ENCODE measurements around the gene SLC39A2.
"Not testable (repeated sequence)": the region's sequence is repeated elsewhere in the genome, so short reads cannot be mapped to it uniquely, and the experiment has no call there.

SLC39A2 gene

GRCh38 chr14:20982646-20983369, 16.3 kb upstream of the SLC39A2 start:
- no peak overlapping the region for H3K4me2 ChIP-seq

GRCh38 chr14:20985650-20986049, 13.4 kb upstream of the SLC39A2 start:
- not testable (repeated sequence) for H3K36me3 ChIP-seq (ENCODE audit: insufficient read depth); H3K27me3 ChIP-seq (ENCODE audit: insufficient read depth, low read depth); H3K27ac ChIP-seq; H3K9ac ChIP-seq; H3K79me2 ChIP-seq (ENCODE audit: insufficient read depth, low read depth); H3K4me3 ChIP-seq (IDR thresholded peaks at IDR 0.05; ENCODE audit: insufficient read depth, low read depth, low read length); H3K4me1 ChIP-seq (ENCODE audit: low read depth, poor library complexity, severe bottlenecking); H2AFZ ChIP-seq (ENCODE audit: low read depth); H4K20me1 ChIP-seq (ENCODE audit: insufficient read depth); H3K4me2 ChIP-seq

More at GRCh38 chr14:20982646-20983369, 16.3 kb upstream of the SLC39A2 start:
- TF ChIP-seq CTCF (conservative IDR thresholded peaks at IDR 0.05; ENCODE audit: low read depth, low read length) = no peak
- Histone ChIP-seq H3K9ac (no peak overlapping the region), H2AFZ (ENCODE audit: low read depth) (no peak overlapping the region), H3K4me3 (IDR thresholded peaks at IDR 0.05; ENCODE audit: insufficient read depth, low read depth, low read length) (no peak overlapping the region), H3K79me2 (ENCODE audit: insufficient read depth, low read depth) (no peaks in the 10 kb centered on the region), H3K27ac (no peak overlapping the region), H3K36me3 (ENCODE audit: insufficient read depth) (no peaks in the 10 kb centered on the region), H3K27me3 (ENCODE audit: insufficient read depth, low read depth) (no peaks in the 10 kb centered on the region), H3K4me1 (ENCODE audit: low read depth, poor library complexity, severe bottlenecking) (no peaks in the 10 kb centered on the region), H4K20me1 (ENCODE audit: insufficient read depth) (no peaks in the 10 kb centered on the region)

GRCh38 chr14:20986811-20987210, 12.3 kb upstream of the SLC39A2 start:
- Histone ChIP-seq H3K79me2 (ENCODE audit: insufficient read depth, low read depth) (peaks cover 17% of the 10 kb centered on the region), H3K9ac (no peak overlapping the region), H3K27me3 (ENCODE audit: insufficient read depth, low read depth) (no peaks in the 10 kb centered on the region), H3K27ac (no peak overlapping the region), H3K36me3 (ENCODE audit: insufficient read depth) (no peaks in the 10 kb centered on the region), H2AFZ (ENCODE audit: low read depth) (no peak overlapping the region), H3K4me2 (no peak overlapping the region), H4K20me1 (ENCODE audit: insufficient read depth) (no peaks in the 10 kb centered on the region), H3K4me1 (ENCODE audit: low read depth, poor library complexity, severe bottlenecking) (peaks cover 16% of the 10 kb centered on the region), H3K4me3 (IDR thresholded peaks at IDR 0.05; ENCODE audit: insufficient read depth, low read depth, low read length) (no peak overlapping the region)
- no peak for TF ChIP-seq CTCF (conservative IDR thresholded peaks at IDR 0.05; ENCODE audit: low read depth, low read length)

- no peak for TF ChIP-seq CTCF (conservative IDR thresholded peaks at IDR 0.05; ENCODE audit: low read depth, low read length)
- Histone ChIP-seq H3K79me2 (ENCODE audit: insufficient read depth, low read depth) (peaks cover 17% of the 10 kb centered on the region), H3K27ac (peak overlapping the region; percentile 33; the same call in 1 of the 2 replicates), H2AFZ (ENCODE audit: low read depth) (peak overlapping the region; percentile 47; the same call in 1 of the 2 replicates), H3K4me2 (peak overlapping the region; percentile 63), H3K9ac (no peak overlapping the region), H3K4me3 (IDR thresholded peaks at IDR 0.05; ENCODE audit: insufficient read depth, low read depth, low read length) (no peak overlapping the region), H3K4me1 (ENCODE audit: low read depth, poor library complexity, severe bottlenecking) (peaks cover 19% of the 10 kb centered on the region), H3K36me3 (ENCODE audit: insufficient read depth) (no peaks in the 10 kb centered on the region), H4K20me1 (ENCODE audit: insufficient read depth) (no peaks in the 10 kb centered on the region), H3K27me3 (ENCODE audit: insufficient read depth, low read depth) (no peaks in the 10 kb centered on the region)
Observed at GRCh38 chr14:20988717-20989470, 10.2 kb upstream of the SLC39A2 start.

- Histone ChIP-seq H2AFZ (ENCODE audit: low read depth) (peak overlapping the region; percentile 47; the same call in 1 of the 2 replicates), H3K27me3 (ENCODE audit: insufficient read depth, low read depth) (no peaks in the 10 kb centered on the region), H4K20me1 (ENCODE audit: insufficient read depth) (no peaks in the 10 kb centered on the region), H3K36me3 (ENCODE audit: insufficient read depth) (no peaks in the 10 kb centered on the region), H3K79me2 (ENCODE audit: insufficient read depth, low read depth) (peaks cover 17% of the 10 kb centered on the region), H3K9ac (no peak overlapping the region), H3K4me1 (ENCODE audit: low read depth, poor library complexity, severe bottlenecking) (peaks cover 19% of the 10 kb centered on the region), H3K4me2 (peak overlapping the region; percentile 63), H3K4me3 (IDR thresholded peaks at IDR 0.05; ENCODE audit: insufficient read depth, low read depth, low read length) (no peak overlapping the region), H3K27ac (peak overlapping the region; percentile 33; the same call in 1 of the 2 replicates)
- TF ChIP-seq CTCF (conservative IDR thresholded peaks at IDR 0.05; ENCODE audit: low read depth, low read length) = no peak
Observed at GRCh38 chr14:20989471-20989786, 9.7 kb upstream of the SLC39A2 start.

Measured in KMS-11 (cell line).